ENCODE measurements around the gene ACVR1C. TPM values are rescaled to one million over a fixed set of nuclear protein-coding genes. Genes with fewer than 3 reads are reported as not detected.

Gene ACVR1C
- total RNA-seq, 4 donors from 2014 or later, result 1.4 to 9.4 (median 5.4) TPM

- Histone ChIP-seq H3K4me3 (no peak overlapping the region), H3K27me3 (no peaks in the 10 kb centered on the region), H3K4me1 (no peaks in the 10 kb centered on the region), H3K27ac (no peak overlapping the region), H3K9me3 (no peaks in the 10 kb centered on the region), H3K36me3 (no peaks in the 10 kb centered on the region)
- WGBS, 2 donors, result 93 to 100% methylated on average over 1 of the region's 1 CpG
- TF ChIP-seq EP300 (IDR thresholded peaks at IDR 0.05) (no peak), POLR2A (IDR thresholded peaks at IDR 0.05) (no peak)
- TF ChIP-seq, protein P1, sequence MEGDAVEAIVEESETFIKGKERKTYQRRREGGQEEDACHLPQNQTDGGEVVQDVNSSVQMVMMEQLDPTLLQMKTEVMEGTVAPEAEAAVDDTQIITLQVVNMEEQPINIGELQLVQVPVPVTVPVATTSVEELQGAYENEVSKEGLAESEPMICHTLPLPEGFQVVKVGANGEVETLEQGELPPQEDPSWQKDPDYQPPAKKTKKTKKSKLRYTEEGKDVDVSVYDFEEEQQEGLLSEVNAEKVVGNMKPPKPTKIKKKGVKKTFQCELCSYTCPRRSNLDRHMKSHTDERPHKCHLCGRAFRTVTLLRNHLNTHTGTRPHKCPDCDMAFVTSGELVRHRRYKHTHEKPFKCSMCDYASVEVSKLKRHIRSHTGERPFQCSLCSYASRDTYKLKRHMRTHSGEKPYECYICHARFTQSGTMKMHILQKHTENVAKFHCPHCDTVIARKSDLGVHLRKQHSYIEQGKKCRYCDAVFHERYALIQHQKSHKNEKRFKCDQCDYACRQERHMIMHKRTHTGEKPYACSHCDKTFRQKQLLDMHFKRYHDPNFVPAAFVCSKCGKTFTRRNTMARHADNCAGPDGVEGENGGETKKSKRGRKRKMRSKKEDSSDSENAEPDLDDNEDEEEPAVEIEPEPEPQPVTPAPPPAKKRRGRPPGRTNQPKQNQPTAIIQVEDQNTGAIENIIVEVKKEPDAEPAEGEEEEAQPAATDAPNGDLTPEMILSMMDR (IDR thresholded peaks at IDR 0.05), result no peak
- no peak for DNase-seq (ENCODE audit: low spot score in 2 of 2)
These were observed 25.5 kb downstream of the ACVR1C start for GRCh38 chr2:157603198-157603597.

GRCh38 chr2:157601807-157602206, 26.9 kb downstream of the ACVR1C start:
- Histone ChIP-seq H3K4me3 (no peak overlapping the region), H3K9me3 (no peaks in the 10 kb centered on the region), H3K36me3 (no peaks in the 10 kb centered on the region), H3K27ac (no peak overlapping the region), H3K4me1 (peaks cover 0 to 5% (median 0%) of the 10 kb centered on the region in 4 donors), H3K27me3 (peaks cover 0 to 7% of the 10 kb centered on the region in 2 donors)
- no peak for DNase-seq (ENCODE audit: low spot score in 2 of 2)
- WGBS, 2 donors, result 74 to 79% methylated on average over 4 of the region's 4 CpGs
- TF ChIP-seq, protein P1 (IDR thresholded peaks at IDR 0.05), result no peak
- TF ChIP-seq EP300 (IDR thresholded peaks at IDR 0.05), result no peak
- TF ChIP-seq POLR2A (IDR thresholded peaks at IDR 0.05), result no peak

GRCh38 chr2:157596992-157597681, 31.5 kb downstream of the ACVR1C start:
- H3K27ac ChIP-seq, result no peak overlapping the region
- TF ChIP-seq EP300 (IDR thresholded peaks at IDR 0.05), result no peak
- TF ChIP-seq, protein P1 (IDR thresholded peaks at IDR 0.05), result peak in 2 of 5 experiments; percentile 33 to 40
- DNase-seq (ENCODE audit: low spot score in 2 of 2), result no peak
- H3K36me3 ChIP-seq, result no peaks in the 10 kb centered on the region
- peaks cover 0 to 17% (median 0%) of the 10 kb centered on the region in 4 donors for H3K4me1 ChIP-seq
- H3K4me3 ChIP-seq, result peak overlapping the region in 2 of 4 donors; percentile 23 to 30
- 27 to 34% methylated on average over 30 to 45 of the region's 45 CpGs for WGBS, 2 donors
- H3K9me3 ChIP-seq, result no peaks in the 10 kb centered on the region
- H3K27me3 ChIP-seq, result peaks cover 0 to 9% of the 10 kb centered on the region in 2 donors

GRCh38 chr2:157593411-157593810, 35.3 kb downstream of the ACVR1C start:
- Histone ChIP-seq H3K27me3 (peaks cover 0 to 9% of the 10 kb centered on the region in 2 donors), H3K4me1 (peaks cover 0 to 17% (median 0%) of the 10 kb centered on the region in 4 donors), H3K9me3 (no peaks in the 10 kb centered on the region), H3K27ac (no peak overlapping the region), H3K4me3 (no peak overlapping the region), H3K36me3 (no peaks in the 10 kb centered on the region)
- no peak for DNase-seq (ENCODE audit: low spot score in 2 of 2)
- 4 to 10% methylated on average over 1 of the region's 1 CpG for WGBS, 2 donors
- TF ChIP-seq POLR2A (IDR thresholded peaks at IDR 0.05), result no peak
- TF ChIP-seq EP300 (IDR thresholded peaks at IDR 0.05), result no peak
- TF ChIP-seq, protein P1 (IDR thresholded peaks at IDR 0.05), result no peak

DNA sequence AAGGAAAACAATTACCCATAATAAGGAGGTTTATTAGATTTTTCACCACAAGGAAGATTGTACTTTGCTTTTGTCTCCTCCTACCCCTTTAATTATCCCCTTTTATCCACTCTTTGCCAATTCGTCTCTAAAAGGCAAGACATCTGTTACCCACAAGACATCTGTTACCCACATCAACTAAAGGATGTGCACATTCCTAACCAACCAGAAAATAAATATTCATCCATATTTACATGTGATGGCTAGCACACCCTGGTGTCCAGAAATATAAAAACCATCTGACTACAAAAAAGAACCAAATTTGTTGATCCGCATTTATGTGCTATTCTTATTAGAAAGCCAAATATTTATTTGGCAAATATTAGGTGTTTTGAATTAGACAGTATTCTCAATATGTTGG, 35.7 kb downstream of the ACVR1C start:
- H3K4me3 ChIP-seq, result no peak overlapping the region
- H3K27me3 ChIP-seq, result peaks cover 0 to 9% of the 10 kb centered on the region in 2 donors
- H3K9me3 ChIP-seq, result no peaks in the 10 kb centered on the region
- peaks cover 0 to 17% (median 0%) of the 10 kb centered on the region in 4 donors for H3K4me1 ChIP-seq
- TF ChIP-seq, protein P1 (IDR thresholded peaks at IDR 0.05), result peak in 1 of 5 experiments; percentile 20
- TF ChIP-seq EP300 (IDR thresholded peaks at IDR 0.05) (no peak), POLR2A (IDR thresholded peaks at IDR 0.05) (no peak)
- WGBS, 2 donors, result 29 to 50% methylated on average over 2 of the region's 2 CpGs
- no peaks in the 10 kb centered on the region for H3K36me3 ChIP-seq
- DNase-seq (ENCODE audit: low spot score in 2 of 2), result no peak
- H3K27ac ChIP-seq, result no peak overlapping the region
